Endothelial cell of umbilical vein (primary cell): ENCODE data around the gene CCDC195. TPM values are rescaled to one million over a fixed set of nuclear protein-coding genes. Genes with fewer than 3 reads are reported as not detected.

Experiments used
- BruUV-seq: library from RNA; stranded (reverse); fragments of 400-500 nt; replicated peaks from 2 replicates; lab custom pipeline; 2021; lab: Mats Ljungman, UMichigan
- CTCF ChIA-PET: fragments of 300-600, 350-600 bp; sonication (Branson Sonifier 250); formaldehyde crosslinking; loops from one replicate; lab custom pipeline; 2021; ENCODE audit warnings: antibody characterized with exemption, inconsistent platforms; lab: Charles Lee
- POLR2A ChIA-PET: fragments of 300-600, 350-600 bp; sonication (Branson Sonifier 250); formaldehyde crosslinking; loops from one replicate; lab custom pipeline; 2021; ENCODE audit warnings: antibody characterized with exemption, inconsistent platforms; lab: Charles Lee
- DNase-seq: peaks from one replicate; pipeline ENCODE4 v3.0.0-alpha.2; 2011; ENCODE audit warnings: low read depth, low spot score
- FAIRE-seq: peaks from 2 replicates; lab custom pipeline; 2011; peaks lifted over from hg19 to GRCh38; lab: Jason Lieb, UNC
- H2AFZ ChIP-seq: 2 replicates; pipeline ENCODE4 v1.6.0; 2012; ENCODE audit warnings: low read depth, low read length, control low read depth, inconsistent platforms
- H3K27ac ChIP-seq: 2 replicates; pipeline ENCODE4 v1.5.1; 2011; ENCODE audit warnings: low read depth, mild to moderate bottlenecking, control low read depth, low read length, moderate library complexity; ENCODE audit not compliant: insufficient read depth
- H3K27me3 ChIP-seq, 2 experiments: 2 replicates each; pipeline versions ENCODE4 v1.6.0 to v1.6.1; 2011; ENCODE audit warnings: low read length in 2 of 2, mixed read lengths in 1 of 2; ENCODE audit not compliant: control insufficient read depth in 2 of 2, insufficient read depth in 2 of 2
- H3K36me3 ChIP-seq, 2 experiments: 2 replicates in 1 of 2; 3 replicates in 1 of 2; pipeline ENCODE4 v1.5.1; 2011; ENCODE audit warnings: low read length in 2 of 2, mild to moderate bottlenecking in 1 of 2, moderate library complexity in 1 of 2; ENCODE audit not compliant: control insufficient read depth in 2 of 2, insufficient read depth in 2 of 2; ENCODE audit errors: extremely low read depth in 1 of 2
- H3K4me1 ChIP-seq: 3 replicates; pipeline ENCODE4 v1.5.1; 2011; ENCODE audit warnings: mild to moderate bottlenecking, low read length; ENCODE audit not compliant: control insufficient read depth, insufficient read depth; ENCODE audit errors: extremely low read depth
- H3K4me2 ChIP-seq: 2 replicates; pipeline ENCODE4 v1.6.1; 2011; ENCODE audit warnings: low read length, control low read depth, mixed read lengths; ENCODE audit not compliant: insufficient read depth
- H3K4me3 ChIP-seq, 3 experiments: fragments of 200-600 bp in 1 of 3; sonication (generic), shearing (Covaris generic) in 1 of 3; replicated peaks in 1 of 3; 2 replicates each; pipeline ENCODE4 v1.5.1; 2011 to 2016; ENCODE audit warnings: control low read depth in 3 of 3, low read length in 3 of 3, mild to moderate bottlenecking in 2 of 3, inconsistent platforms in 1 of 3, low read depth in 1 of 3, moderate library complexity in 1 of 3; ENCODE audit not compliant: insufficient read depth in 1 of 3
- H3K79me2 ChIP-seq: 2 replicates; pipeline ENCODE4 v1.6.0; 2012; ENCODE audit warnings: low read length, inconsistent platforms; ENCODE audit not compliant: control insufficient read depth, insufficient read depth
- H3K9ac ChIP-seq: replicated peaks from 2 replicates; pipeline ENCODE3; 2011; ENCODE audit warnings: low read length, control low read depth; ENCODE audit not compliant: insufficient read depth; ENCODE audit errors: extremely low read depth
- H3K9me1 ChIP-seq: replicated peaks from 3 replicates; pipeline ENCODE4 v1.6.0; 2011; ENCODE audit warnings: mild to moderate bottlenecking, low read length; ENCODE audit not compliant: control insufficient read depth, insufficient read depth; ENCODE audit errors: extremely low read depth
- H3K9me3 ChIP-seq: replicated peaks from 2 replicates; pipeline ENCODE4 v1.5.1; 2012; ENCODE audit warnings: low read length, inconsistent platforms; ENCODE audit not compliant: control insufficient read depth, insufficient read depth
- H4K20me1 ChIP-seq: replicated peaks from 2 replicates; pipeline ENCODE3; 2011; ENCODE audit warnings: mild to moderate bottlenecking, low read length; ENCODE audit not compliant: control insufficient read depth, insufficient read depth; ENCODE audit errors: extremely low read depth
- CTCF ChIP-seq, 2 donors: IDR thresholded peaks; 1 replicate in 1 of 2; 2 replicates in 1 of 2; pipeline ENCODE4 v1.5.1; 2011; ENCODE audit warnings: low read length in 2 of 2, mild to moderate bottlenecking in 2 of 2, moderate library complexity in 2 of 2, control low read depth in 1 of 2, inconsistent platforms in 1 of 2, low read depth in 1 of 2; ENCODE audit not compliant: insufficient read depth in 1 of 2; ENCODE audit errors: extremely low read depth in 1 of 2
- EZH2 ChIP-seq: IDR thresholded peaks from 2 replicates; pipeline ENCODE4 v1.6.1; 2012; ENCODE audit warnings: borderline replicate concordance, low read depth, mild to moderate bottlenecking, moderate library complexity, low read length, inconsistent platforms; ENCODE audit not compliant: severe bottlenecking
- FOS ChIP-seq: IDR thresholded peaks from 2 replicates; pipeline ENCODE4 v1.6.1; 2011; ENCODE audit warnings: mild to moderate bottlenecking, low read length, moderate library complexity, borderline replicate concordance; ENCODE audit not compliant: insufficient read depth
- GATA2 ChIP-seq: IDR thresholded peaks from 2 replicates; pipeline ENCODE4 v1.7.0; 2011; ENCODE audit warnings: low read depth, mild to moderate bottlenecking, moderate library complexity, mixed read lengths, low read length; ENCODE audit not compliant: insufficient read length, insufficient read depth
- JUN ChIP-seq: IDR thresholded peaks from 2 replicates; pipeline ENCODE4 v1.6.1; 2011; ENCODE audit warnings: borderline replicate concordance, low read depth; ENCODE audit not compliant: insufficient read length, insufficient read depth
- MAX ChIP-seq: IDR thresholded peaks from 2 replicates; pipeline ENCODE4 v1.6.1; 2011; ENCODE audit not compliant: insufficient read depth, insufficient read length
- MYC ChIP-seq: IDR thresholded peaks from one replicate; pipeline ENCODE4 v1.6.1; 2011; ENCODE audit warnings: mild to moderate bottlenecking, low read depth, low read length
- POLR2A ChIP-seq: IDR thresholded peaks from 2 replicates; pipeline ENCODE4 v1.6.1; 2012; ENCODE audit warnings: low read depth, mild to moderate bottlenecking, control low read depth, low read length
- POLR2AphosphoS5 ChIP-seq: IDR thresholded peaks from 2 replicates; pipeline ENCODE4 v1.6.1; 2012; ENCODE audit warnings: low read depth, mild to moderate bottlenecking, control low read depth, low read length, moderate library complexity; ENCODE audit not compliant: insufficient read depth
- dilution Hi-C: fragments of 300-500 bp; cut with MboI; formaldehyde crosslinking; loops from one replicate; pipeline ENCODE4 v1.15.0; 2019; ENCODE audit warnings: low sequenced_read_pairs; ENCODE audit not compliant: extremely low pct_ligation_motif_present
- intact Hi-C: fragments of 100-400 bp; cut with micrococcal nuclease; formaldehyde crosslinking; loops from one replicate; pipeline ENCODE4 v1.10.0; 2022
- polyA plus RNA-seq, 4 experiments: library from polyadenylated mRNA; depleted of rRNA in 3 of 4; stranded (reverse) in 3 of 4; unstranded in 1 of 4; fragments of >200 nt; gene quantifications; 2 replicates each; pipeline versions ENCODE4 v1.2.1 to v1.2.3, GENCODE V29; 2011 to 2012; ENCODE audit warnings: missing spikeins in 1 of 4
- total RNA-seq: library from RNA; stranded (reverse); gene quantifications from 2 replicates; pipeline ENCODE4 v1.2.3, GENCODE V29; 2021

CCDC195 gene
- total and polyA plus RNA-seq, 2 donors (not counting 3 experiments of a cell fraction or from before 2014, with no cell fraction given): not detected

- Histone ChIP-seq H3K36me3 (no peaks in the 10 kb centered on the region), H3K27me3 (no peaks in the 10 kb centered on the region), H3K4me1 (no peaks in the 10 kb centered on the region), H2AFZ (no peak overlapping the region), H3K9ac (no peak overlapping the region), H3K9me3 (no peaks in the 10 kb centered on the region), H3K27ac (no peak overlapping the region), H3K79me2 (no peaks in the 10 kb centered on the region), H3K4me2 (no peak overlapping the region), H3K9me1 (no peaks in the 10 kb centered on the region), H3K4me3 (no peak overlapping the region), H4K20me1 (no peaks in the 10 kb centered on the region)
- TF ChIP-seq POLR2A (no peak), MAX (no peak), EZH2 (no peak), CTCF (IDR thresholded peaks at IDR 0.05; ENCODE audit: extremely low read depth in 1 of 2, insufficient read depth in 1 of 2, low read depth in 1 of 2, low read length in 2 of 2) (no peak), GATA2 (no peak), POLR2AphosphoS5 (no peak), MYC (no peak), JUN (no peak), FOS (no peak)
- dilution Hi-C loops: no loop called here
- intact Hi-C loops: no loop called here
- DNase-seq (no peak), FAIRE-seq (no peak)
- POLR2A ChIA-PET: no interaction called here
- CTCF ChIA-PET: interaction anchor here (0.5 kb wide), 1 partner anchor 282 kb away, joined by 3 read pairs; no protein-coding TSS in a partner anchor
- no TSS peak for BruUV-seq
Observed at GRCh38 chr2:224682134-224682533, 34.0 kb downstream of the CCDC195 start.
